DMS114 treated with DMSO at 0.1 percent for 48 hours (cell line): ENCODE data around the gene IYD.

Experiments
- DNase-seq: peaks from one replicate; lab custom pipeline; 2025; ENCODE audit not compliant: unreplicated experiment; lab: John Stamatoyannopoulos, UW

Gene IYD

DNA sequence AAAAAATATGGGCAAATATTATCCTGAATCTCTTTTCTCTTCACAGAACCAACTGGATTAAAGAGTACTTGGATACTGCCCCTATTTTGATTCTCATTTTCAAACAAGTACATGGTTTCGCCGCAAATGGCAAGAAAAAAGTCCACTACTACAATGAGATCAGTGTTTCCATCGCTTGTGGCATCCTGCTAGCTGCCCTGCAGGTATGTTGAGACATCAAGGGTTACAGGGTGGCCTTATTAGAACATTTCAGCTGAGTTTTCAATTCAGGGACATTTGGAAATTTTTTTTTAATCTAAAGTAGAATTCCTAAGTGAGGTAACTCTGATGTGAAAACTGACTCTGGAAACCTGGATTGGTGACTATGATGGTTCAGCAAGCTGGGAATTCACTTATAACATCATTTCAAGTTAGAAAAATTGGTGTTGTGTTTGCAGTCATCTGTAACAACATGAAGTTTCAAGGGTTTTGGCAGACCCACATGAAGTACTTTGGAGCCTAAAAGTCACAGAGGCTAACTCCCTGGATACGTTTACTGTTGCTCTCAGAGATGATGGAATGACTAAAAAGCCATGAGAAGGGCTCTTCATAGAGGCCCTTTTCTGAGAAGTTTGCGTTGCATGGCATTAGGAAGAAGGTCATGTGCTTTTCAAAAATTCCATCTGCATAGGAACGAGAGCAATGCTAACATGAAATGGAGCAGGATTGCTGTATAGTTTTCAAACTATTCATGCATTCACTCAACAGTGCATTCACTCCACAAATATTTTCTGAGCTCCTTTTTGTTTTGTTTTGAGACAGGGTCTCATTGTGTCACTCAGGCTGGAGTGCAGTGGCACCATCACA lies 25.5 kb downstream of the IYD start:
- no peak for DNase-seq

DNA sequence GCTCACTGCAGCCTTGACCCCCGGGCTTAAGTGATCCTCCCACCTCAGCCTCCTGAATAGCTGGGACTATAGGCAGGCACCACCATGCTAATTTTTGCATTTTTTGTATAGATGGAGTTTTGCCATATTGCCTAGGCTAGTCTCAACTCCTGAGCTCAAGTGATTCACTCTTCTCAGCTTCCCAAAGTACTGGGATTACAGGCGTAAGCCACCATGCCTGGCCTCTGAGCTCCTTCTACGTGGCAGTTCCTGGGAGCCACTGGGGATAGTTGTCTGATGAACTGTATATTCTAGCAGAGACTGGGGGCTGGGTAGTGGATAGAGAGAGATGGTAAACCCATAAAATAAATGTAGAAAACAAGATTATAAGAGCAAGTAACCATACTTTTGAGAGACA lies 26.1 kb downstream of the IYD start:
- DNase-seq: no peak

DNA sequence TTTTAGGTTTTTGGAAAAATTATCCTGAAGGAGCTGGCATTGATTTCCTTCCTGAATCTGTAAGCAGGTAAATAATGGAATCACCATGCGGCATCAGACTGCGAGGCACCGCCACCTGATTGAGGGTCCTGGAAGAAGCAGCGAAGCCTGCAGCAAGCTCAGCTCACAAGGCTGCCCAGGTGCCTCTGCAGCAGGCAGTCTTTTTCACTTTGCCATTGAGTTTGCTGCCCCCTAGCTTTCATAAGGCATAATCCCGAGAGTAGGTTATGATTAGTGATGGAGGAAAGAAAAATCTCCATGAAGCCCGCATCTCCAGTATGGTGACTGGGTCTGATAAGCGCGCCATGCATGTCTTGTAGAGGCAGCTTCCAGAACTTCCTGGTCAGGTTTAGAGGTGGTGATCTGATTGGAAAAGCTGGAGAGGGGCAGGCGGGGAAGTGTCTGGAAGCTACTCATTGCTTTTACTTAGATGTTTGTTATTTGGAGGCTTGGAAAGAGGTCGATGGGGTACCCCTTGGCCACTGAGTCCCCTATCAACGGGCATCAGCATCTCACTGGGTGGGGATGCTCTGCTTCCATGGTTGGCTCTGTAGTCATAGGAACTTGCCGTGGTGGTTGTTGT lies 26.7 kb downstream of the IYD start:
- DNase-seq: peak; percentile 15

DNA sequence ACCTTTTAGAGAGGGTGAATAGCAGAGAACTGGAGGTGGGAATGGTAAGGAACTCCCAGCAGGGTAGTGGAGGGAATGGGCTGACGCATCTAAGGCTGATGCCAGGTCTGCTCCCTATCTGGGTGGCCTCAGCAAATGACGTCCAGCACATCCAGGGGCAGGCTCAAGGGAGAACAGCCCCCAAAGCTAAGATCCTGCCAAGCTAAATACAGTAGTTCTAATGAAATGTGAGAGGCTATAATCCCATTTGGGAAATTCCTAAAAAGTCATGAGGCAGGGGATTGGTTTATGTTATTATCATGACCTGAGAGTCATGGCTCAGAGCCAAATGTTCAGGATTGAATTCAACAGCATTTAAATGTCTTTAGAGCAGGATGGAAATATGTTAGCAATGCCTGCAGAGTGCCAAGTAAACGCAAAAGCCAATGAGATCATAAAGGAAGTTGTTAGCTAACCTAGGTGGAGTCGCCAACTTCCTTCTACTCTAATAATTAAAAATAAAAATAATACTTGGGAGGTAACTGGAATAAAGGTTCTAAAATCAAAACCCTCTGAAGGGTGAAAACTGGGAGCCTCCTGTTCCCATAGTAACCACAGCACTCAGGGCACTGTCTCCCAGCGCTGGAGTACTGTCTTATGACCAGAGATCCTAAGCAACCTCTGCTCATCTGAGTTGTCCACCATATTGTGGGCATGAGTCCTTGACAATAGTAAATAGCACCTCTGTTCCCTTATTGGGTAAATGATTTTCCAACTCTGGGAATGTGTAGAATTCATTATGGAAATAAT lies 34.8 kb downstream of the IYD start:
- no peak for DNase-seq

DNA sequence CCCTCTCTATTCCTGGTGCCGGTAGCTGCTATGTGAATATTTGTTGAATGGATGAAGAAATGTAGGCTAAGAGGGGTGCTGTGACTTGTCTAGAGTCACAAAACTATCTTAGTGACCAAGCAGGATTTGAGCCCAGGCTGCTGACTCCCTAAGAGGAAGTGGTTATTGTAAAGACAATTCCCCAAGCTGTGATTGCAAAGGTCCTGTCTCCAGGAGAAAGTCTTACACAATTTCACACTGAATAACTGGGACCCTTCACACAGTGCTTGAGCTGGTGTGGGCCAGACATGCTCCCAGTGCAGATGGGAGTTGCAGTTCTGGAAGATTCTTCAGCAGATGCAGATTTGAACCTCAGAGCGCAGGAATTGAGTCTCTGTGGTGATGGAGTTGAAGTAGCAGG lies 38.1 kb downstream of the IYD start:
- no peak for DNase-seq

DNA sequence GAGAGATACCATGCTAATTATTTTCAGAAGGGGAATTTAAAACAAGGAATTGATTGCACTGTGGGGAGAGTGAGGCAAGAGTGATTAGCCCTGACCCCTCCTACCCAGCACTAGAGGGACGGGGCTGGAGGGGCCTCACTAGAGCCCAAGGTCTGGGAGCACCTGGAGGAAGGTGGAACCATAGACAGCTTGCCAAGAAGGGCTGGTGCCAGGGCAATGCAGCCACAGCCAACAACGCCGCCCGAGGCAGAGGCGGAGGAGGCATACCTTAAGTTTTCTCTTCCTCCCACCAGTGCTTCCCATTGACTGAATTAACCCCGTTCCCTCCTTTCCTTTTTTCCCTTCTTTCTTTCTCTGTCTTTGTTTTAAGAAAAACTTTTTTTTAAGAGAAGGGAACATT lies 40.0 kb downstream of the IYD start:
- DNase-seq: no peak

DNA sequence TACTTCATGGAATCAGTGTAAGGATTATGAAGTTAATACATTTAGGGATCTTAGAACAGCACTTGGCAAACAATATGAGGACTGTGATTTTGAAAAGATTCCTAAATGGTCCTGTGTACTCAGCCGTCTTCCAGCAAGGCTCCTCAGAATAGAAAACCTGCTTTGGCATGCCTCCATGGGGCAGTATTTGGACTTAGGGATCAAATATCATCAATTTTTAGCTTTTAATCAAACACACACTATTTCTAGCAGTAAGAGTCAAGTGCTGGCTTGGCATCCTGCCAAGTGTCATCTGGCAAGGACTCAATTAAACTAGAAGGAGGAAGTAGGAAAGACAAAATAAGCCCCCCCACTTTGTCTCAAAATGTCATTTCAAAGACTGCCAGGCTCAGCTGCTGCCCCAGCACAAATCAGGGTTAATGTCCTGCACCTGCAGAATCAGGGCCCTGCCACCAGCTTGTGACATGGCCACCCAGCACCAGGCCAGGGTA lies 40.8 kb downstream of the IYD start:
- DNase-seq: no peak

DNA sequence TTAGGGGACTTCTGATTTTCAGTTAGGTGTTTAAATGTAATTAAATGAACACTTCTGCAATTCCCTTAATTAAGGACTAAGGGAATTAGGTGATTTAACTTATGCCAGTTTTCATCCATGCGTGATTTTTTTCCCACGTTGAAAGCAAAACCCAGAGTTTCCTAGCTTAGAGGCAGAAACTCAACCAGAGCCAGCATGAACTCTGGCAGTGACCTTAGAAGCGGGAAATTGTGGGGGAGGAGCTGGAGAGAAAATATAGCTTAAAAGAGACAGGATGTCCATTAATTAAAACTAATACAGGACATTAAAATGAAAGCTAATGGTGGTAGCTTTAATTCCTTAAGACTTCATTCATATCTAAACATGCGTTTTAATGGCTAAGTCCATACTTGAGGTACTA lies 41.6 kb downstream of the IYD start:
- DNase-seq: no peak

DNA sequence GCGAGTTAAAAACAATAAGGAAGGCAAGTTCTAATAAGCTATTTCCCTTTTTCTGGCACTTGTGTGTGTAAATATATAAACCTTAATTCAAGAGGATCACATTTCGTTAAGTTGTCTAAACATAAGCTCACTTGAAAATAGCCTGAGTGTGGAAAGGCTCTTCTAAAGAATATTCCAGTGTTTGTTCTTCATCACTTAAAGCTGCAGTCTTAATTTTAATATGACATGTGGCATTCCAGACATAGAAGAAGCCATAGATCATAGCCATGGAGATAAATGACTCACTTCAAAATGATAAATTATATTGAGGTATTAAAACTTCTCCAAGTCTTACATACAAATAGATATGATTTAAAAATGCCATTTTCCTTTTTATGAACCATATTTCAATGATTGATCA lies 42.1 kb downstream of the IYD start:
- DNase-seq: no peak

DNA sequence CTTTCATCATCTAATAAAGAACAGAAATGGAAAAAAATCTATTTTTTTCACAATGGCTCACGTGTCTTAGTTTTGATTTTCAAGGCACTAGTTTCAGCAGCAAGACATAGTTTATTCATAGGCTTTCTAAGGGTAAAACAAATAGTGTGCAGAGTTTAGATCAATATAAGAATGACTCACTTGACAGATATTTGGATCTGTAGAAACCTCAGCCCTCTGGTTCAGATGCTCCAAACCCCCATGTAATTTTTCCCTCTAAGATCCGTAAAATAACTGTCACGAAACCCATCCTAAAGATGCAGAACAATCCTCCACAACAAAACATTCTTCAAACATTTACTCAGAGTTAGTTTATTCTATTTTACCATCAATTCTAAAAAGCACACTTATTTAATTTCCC lies 43.4 kb downstream of the IYD start:
- DNase-seq: no peak

DNA sequence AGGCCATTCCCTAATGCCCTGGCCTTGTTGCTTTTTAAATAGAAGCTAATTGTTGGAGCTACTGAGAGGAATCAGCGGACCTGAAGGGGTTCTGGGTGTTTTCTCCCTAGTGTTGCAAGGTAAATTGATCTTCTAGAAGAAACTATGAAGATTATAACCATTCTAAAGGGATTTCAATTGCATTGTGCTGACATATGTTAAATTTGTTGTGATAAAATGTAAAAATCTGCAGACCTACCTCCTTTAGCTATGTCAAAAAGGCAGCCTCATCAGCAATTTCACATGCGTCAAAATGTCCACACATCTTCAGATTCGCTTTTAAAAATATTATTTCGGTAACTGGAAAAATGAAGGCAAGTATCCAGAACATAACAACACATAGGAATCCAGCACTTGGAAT lies 44.4 kb downstream of the IYD start:
- no peak for DNase-seq

DNA sequence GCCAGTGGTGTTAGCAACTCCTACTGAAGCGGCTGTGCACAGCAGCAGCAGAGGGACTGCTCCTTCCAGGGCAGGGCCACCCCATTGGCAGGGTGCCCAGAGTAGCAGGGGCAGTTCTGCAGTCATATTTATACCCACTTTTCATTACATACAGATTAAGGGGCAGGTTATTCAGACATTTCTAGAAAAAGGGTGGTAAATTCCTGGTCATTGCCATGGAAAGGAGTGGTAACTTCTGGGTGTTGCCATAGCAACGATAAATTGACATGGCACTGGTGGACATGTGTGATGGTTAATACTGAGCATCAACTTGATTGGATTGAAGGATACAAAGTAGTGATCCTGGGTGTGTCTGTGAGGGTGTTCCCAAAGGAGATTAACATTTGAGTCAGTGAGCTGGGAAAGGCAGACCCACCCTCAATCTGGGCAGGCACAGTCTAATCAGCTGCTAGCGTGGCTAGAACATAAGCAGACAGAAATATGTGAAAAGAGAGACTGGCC lies 45.0 kb downstream of the IYD start:
- no peak for DNase-seq

DNA sequence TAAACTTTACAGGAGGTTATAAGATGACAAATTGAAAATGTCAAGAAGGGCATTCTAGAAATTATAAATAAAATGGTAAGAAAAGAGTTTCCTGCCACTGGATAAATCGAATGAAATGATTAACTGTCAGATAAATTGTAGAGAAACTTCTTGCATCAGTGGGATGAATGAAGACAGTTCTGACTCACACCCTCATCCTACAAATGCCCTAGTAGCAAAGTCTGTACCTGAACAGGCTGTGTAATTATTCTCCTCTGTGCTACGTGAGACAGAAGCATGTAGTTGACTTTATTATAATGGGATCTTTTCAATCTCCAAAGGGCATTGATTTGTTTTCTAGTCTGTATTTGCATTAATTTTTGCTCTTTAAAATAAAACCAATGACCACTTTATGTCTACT lies 47.3 kb downstream of the IYD start:
- no peak for DNase-seq

DNA sequence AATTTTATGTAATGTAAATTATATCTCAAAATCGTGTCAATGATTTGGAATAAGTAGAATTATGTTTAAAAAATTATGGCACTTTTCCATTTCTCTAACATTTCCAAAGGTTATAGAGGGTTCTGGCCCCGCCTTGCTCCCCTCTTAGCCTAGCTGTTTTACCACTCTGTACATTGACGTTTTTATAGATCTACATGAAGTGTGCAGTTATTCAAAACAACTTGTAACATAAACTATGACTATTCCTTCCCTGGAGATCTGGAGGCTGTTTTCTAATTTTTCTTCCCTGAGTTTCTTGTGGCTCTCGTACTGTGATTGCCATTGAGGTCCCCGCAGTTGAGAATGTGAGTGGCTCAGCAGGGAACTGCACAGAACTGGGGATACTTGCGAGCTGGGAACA lies 48.4 kb downstream of the IYD start:
- no peak for DNase-seq

DNA sequence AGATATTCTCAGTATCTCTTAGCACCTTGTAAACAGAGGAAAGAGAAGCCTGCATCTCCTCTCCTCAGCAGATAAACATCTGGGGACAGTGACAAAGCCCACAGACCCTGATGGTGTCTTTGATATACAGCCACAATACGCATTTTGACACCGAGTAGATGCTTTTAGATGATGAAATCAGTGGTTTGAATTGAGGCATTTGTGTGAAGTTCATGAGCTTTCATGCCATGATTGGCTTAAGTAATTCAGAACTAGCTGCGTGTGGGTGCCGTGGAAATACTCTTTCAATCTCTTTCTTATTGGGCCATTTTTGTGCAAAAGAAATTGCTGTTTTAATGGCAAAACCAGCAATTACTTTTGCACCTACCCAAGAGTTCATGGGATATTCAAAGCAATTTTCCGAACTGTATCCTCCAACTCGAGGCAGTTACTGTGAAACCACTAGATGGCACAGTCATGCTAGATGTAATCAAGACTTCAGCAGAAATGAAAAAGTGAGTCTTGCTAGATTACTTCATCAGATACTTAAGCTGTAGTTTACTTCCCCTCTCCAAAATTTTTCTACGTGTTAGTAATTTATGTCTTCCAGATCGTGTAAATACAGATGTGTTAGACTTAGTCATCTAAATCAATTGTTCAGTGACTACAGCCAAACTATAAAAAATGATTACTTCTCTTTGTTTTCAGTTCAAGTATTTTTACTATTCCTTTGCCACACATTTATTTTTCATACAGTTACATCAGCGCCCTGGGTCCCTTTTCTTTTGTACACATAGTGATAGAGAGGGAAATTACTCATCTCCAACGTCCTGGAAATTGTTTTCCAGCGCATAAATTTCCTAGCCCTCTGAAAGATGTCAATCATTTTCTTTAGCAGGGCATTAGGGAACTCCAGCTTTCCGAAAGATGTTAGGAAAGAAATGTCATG lies 49.4 kb downstream of the IYD start:
- DNase-seq: peak; percentile 43

DNA sequence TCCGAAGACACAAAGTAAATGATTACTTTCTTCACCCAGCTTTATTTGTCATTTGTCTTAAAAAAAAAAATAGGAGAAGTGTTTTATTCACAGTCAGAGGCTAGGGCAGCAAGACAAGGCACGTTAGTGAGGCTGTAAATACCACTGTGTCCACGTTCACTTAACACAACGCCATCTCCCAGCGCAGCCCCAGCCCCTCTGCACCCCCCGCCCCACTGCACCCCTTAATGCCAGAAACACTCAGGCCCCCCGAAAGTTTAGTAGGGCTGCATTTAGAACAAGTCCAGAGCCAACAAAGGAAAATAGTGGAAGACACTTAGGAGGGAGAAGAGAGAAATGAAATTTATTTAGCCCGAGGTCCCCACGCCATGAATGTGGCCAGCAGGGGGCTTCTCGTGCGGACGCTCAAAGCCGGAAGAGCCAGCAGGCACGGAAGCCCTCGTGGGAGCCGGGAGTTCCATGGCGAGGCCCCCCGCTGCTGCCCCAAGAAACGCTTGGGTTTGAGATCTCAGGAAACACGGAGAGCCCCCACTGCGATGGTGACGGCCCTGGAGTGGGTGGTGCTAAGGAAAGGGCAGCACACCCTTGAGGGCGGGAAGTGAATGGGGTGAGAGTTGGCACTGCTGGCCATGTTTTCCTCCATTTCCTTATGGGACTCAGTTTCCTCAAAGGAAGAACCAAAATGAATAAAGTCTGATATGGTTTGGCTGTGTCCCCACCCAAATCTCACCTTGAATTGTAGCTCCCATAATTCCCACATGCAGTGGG lies 50.2 kb downstream of the IYD start:
- DNase-seq: peak; percentile 38

DNA sequence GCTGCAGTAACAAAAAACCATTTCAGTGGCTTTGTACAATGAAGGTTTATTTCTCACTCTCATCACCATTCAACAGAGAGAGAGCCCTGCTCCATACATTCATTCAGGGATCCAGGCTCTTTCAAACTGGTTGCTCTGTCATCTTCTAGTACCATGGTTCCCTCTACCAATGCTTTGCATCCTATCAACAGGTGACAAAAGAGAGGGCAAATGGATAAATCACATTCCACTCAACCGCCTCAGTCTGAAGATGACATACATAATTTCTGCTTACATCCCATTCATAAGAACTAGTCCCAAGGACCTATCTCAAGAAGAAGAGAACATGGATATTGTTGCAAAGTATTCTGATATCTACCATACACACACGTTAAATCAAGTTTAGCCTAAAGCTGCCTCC lies 51.6 kb downstream of the IYD start:
- no peak for DNase-seq

DNA sequence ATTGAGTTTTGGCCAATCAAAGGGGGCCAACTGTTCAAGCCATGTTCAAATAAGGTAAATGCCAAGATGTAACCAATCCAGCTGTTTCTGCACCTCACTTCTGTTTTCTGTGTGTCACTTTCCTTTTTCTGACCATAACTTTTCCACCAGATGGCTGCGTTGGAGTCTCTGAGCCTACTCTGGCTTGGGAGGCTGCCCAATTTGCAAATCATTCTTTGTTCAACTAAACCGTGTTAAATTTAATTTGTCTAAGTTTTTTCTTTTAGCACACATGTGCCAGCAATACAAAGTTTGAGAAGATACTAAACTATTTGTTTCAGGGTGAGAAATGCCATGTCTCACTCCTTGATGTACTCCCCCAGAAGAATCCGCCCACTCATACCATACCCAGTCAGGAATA lies 52.1 kb downstream of the IYD start:
- DNase-seq: no peak

DNA sequence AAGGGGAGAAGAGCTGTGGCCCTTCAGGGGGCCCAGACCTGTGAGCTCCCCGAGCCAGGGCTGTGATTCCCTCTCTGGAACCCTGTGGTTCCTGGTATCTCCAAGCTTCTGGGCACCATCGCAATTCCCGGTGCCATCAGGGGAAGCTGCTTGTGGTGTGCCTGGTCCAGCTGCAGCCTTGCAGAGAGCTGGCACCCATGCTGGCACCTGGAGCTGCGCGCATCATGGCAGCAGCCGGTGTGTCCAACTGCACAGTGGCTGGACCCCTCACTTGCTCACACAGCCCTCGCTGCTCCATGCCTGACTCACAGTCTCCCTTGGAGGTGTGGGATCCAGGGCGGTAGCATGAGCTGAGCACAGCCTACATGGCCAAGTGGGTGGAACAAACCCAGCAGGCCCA lies 56.7 kb downstream of the IYD start:
- no peak for DNase-seq

DNA sequence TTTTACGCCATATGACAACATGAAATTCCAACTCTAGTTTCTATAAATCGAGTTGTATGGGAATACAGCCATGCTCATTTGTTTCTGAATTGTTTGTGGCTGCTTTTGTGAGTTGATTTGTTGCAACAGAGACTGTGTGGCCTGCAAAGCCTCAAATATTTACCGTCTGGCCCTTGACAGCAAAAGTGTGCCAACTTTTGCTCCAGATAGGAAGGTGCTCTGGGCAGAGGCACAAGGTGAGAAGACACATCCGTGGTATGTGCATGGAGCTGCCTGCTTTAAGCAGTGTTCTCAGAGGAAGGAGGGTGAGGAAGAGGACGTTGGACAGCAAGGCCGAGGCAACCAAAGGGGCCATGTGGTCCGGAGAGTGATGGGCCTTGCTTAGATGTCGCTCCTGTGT lies 57.4 kb downstream of the IYD start:
- DNase-seq: no peak
